Measurements from ENCODE around the gene PEF1. TPM values are rescaled to one million over a fixed set of nuclear protein-coding genes. Genes with fewer than 3 reads are reported as not detected.

Gene PEF1
- total RNA-seq, 4 donors from 2014 or later, result 97.9 to 117 (median 103) TPM

GRCh38 chr1:31581821-31582810, 62.6 kb downstream of the PEF1 start:
- H3K27ac ChIP-seq, result peak overlapping the region; percentile 22
- no peak overlapping the region for H3K4me3 ChIP-seq
- TF ChIP-seq POLR2A (IDR thresholded peaks at IDR 0.05), result no peak
- TF ChIP-seq CTCF (IDR thresholded peaks at IDR 0.05), result no peak
- TF ChIP-seq POLR2AphosphoS5 (IDR thresholded peaks at IDR 0.05), result no peak
- TF ChIP-seq EP300 (IDR thresholded peaks at IDR 0.05), result no peak
- H3K27me3 ChIP-seq, result peaks cover under 1% of the 10 kb centered on the region
- no peaks in the 10 kb centered on the region for H3K36me3 ChIP-seq
- no peak for DNase-seq (ENCODE audit: low spot score in 2 of 2)
- peaks cover 22% of the 10 kb centered on the region for H3K4me1 ChIP-seq
- 80% methylated on average over 12 of the region's 12 CpGs for WGBS
- H3K9me3 ChIP-seq, result no peaks in the 10 kb centered on the region

- peaks cover 24% of the 10 kb centered on the region for H3K4me1 ChIP-seq
- no peak for TF ChIP-seq POLR2A (IDR thresholded peaks at IDR 0.05)
- TF ChIP-seq CTCF (IDR thresholded peaks at IDR 0.05), result no peak
- no peak for TF ChIP-seq POLR2AphosphoS5 (IDR thresholded peaks at IDR 0.05)
- TF ChIP-seq EP300 (IDR thresholded peaks at IDR 0.05), result no peak
Observed at GRCh38 chr1:31580891-31581603, 63.6 kb downstream of the PEF1 start.

GRCh38 chr1:31580513-31580870, 64.2 kb downstream of the PEF1 start:
- TF ChIP-seq CTCF (IDR thresholded peaks at IDR 0.05), result no peak
- TF ChIP-seq EP300 (IDR thresholded peaks at IDR 0.05), result no peak
- TF ChIP-seq POLR2AphosphoS5 (IDR thresholded peaks at IDR 0.05), result no peak
- no peak for TF ChIP-seq POLR2A (IDR thresholded peaks at IDR 0.05)
- Histone ChIP-seq H3K4me1 (peaks cover 30% of the 10 kb centered on the region), H3K9me3 (no peaks in the 10 kb centered on the region), H3K27ac (peak overlapping the region; percentile 52), H3K27me3 (peaks cover 11% of the 10 kb centered on the region), H3K4me3 (peak overlapping the region; percentile 33), H3K36me3 (no peaks in the 10 kb centered on the region)
- no peak for DNase-seq (ENCODE audit: low spot score in 2 of 2)
- 59% methylated on average over 5 of the region's 5 CpGs for WGBS

More at GRCh38 chr1:31580891-31581603, 63.6 kb downstream of the PEF1 start:
- Histone ChIP-seq H3K27me3 (peaks cover 11% of the 10 kb centered on the region), H3K27ac (peak overlapping the region; percentile 52), H3K4me3 (peak overlapping the region; percentile 33), H3K36me3 (no peaks in the 10 kb centered on the region), H3K9me3 (no peaks in the 10 kb centered on the region)
- WGBS, result 80% methylated on average over 15 of the region's 15 CpGs
- DNase-seq (ENCODE audit: low spot score in 2 of 2), result no peak

Other genes starting within 250 kb of the PEF1 start
- 10 to 100 TPM; 52.9 to 95.6 (median 68.3) TPM for gene SERINC2, start 231.7 kb downstream of the PEF1 start, total RNA-seq
- 10 to 100 TPM; 40.1 to 78.5 (median 64.0) TPM for gene TINAGL1, start 68.4 kb downstream of the PEF1 start, total RNA-seq
- gene HCRTR1, start 27.2 kb downstream of the PEF1 start, total RNA-seq, result not detected
- gene COL16A1, start 59.1 kb upstream of the PEF1 start, total RNA-seq, result 100 to 1,000 TPM in 2 of 4 donors, 10 to 100 TPM in 2; 41.6 to 188 (median 93.1) TPM
- gene ADGRB2, start 119.5 kb upstream of the PEF1 start, total RNA-seq, result 1 to 10 TPM; 1.4 to 6.0 (median 2.5) TPM
- gene SPOCD1, start 171.1 kb upstream of the PEF1 start, total RNA-seq, result 1 to 10 TPM in 1 of 4 donors, not detected in 3; 3.2 TPM

All from suprapubic skin (tissue), 4 donors.